T-helper 1 cell treated with Interleukin-12 subunit alpha and Interleukin-12 subunit beta and Interleukin-4 antibody, amounts not matched to agents 30 ng/mL and 1 ng/mL, for 36 hours (primary cell): ENCODE data around the gene TENM4. TPM values are rescaled to one million over a fixed set of nuclear protein-coding genes. Genes with fewer than 3 reads are reported as not detected.

Experiments
- intact Hi-C: fragments of 100-400 bp; cut with micrococcal nuclease; formaldehyde crosslinking; loops from one replicate; pipeline ENCODE4 v1.15.1; 2024
- total RNA-seq: library from RNA; stranded (reverse); gene quantifications from 2 replicates; pipeline ENCODE4 v1.2.3, GENCODE V29; 2022

The TENM4 gene
- total RNA-seq, 1 donor from 2014 or later: not detected

- intact Hi-C loops: no loop called here
These were observed 788.6 kb downstream of the TENM4 start for GRCh38 chr11:78651923-78652842.

- intact Hi-C loops: no loop called here
These were observed 789.6 kb downstream of the TENM4 start for GRCh38 chr11:78651136-78651775.

- intact Hi-C loops: loop anchor here (10.0 kb wide), 2 partner anchors 145 to 1505 kb away; no protein-coding TSS in a partner anchor
These were observed 791.2 kb downstream of the TENM4 start for GRCh38 chr11:78649361-78650215.

GRCh38 chr11:78647986-78648875 lies 792.6 kb downstream of the TENM4 start:
- intact Hi-C loops: loop anchor here (10.0 kb wide), 2 partner anchors 147 to 1507 kb away; no protein-coding TSS in a partner anchor

GRCh38 chr11:78647266-78647915 lies 793.4 kb downstream of the TENM4 start:
- intact Hi-C loops: loop anchor here (10.0 kb wide), 2 partner anchors 147 to 1507 kb away; no protein-coding TSS in a partner anchor

- intact Hi-C loops: loop anchor here (10.0 kb wide), 2 partner anchors 148 to 1508 kb away; no protein-coding TSS in a partner anchor
These were observed 794.2 kb downstream of the TENM4 start for GRCh38 chr11:78646564-78647185.

DNA sequence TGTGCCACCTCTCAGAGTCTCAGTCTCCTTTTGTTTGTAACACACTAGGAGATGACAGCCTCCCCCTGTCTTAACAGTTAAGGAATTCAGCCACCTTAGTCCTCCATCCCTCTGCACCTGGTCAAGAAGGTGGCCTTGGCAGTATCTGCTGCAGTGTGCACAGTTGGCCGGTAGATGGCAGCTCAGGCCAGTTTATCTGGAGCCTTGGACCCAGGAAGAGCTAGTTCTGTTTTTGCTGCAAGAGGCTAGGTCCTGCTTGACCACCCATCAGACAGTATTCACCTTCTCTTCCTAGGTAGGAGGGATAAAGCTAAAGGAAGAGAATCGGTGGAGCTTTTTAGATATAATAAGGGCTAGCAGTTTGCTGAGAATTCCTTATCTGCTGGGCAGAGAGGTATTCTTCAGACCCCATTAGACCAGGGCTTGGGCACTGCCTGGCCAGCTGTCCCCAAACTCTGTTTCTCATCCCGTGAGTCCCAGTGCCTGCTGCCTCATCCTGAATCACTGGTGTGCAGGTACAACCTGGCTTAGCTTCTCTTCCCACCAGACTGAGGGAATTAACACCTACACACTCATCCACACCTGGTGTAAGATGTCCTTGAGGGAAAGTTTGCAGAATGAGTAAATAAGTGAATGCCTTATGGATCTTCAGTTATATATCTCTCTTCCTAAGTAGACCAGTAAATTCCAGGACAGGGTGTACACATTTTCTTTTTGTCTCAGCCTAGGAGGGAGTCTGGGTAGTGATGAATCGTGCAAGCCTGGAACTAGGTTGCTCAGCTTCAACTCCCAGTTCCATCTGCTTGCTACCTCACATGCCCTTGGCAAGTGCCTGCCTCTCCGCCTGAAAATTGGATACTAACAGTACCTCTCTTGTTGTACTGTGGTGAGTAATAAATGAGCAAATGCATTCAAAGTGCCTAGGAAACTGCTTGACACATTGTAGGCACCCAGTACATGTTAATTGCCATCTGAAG lies 795.3 kb downstream of the TENM4 start:
- intact Hi-C loops: loop anchor here (1.0 to 10.0 kb wide), 5 partner anchors 70 to 1509 kb away; no protein-coding TSS in a partner anchor

- intact Hi-C loops: loop anchor here (10.0 kb wide), 2 partner anchors 151 to 1511 kb away; no protein-coding TSS in a partner anchor
These were observed 797.2 kb downstream of the TENM4 start for GRCh38 chr11:78643676-78644056.

DNA sequence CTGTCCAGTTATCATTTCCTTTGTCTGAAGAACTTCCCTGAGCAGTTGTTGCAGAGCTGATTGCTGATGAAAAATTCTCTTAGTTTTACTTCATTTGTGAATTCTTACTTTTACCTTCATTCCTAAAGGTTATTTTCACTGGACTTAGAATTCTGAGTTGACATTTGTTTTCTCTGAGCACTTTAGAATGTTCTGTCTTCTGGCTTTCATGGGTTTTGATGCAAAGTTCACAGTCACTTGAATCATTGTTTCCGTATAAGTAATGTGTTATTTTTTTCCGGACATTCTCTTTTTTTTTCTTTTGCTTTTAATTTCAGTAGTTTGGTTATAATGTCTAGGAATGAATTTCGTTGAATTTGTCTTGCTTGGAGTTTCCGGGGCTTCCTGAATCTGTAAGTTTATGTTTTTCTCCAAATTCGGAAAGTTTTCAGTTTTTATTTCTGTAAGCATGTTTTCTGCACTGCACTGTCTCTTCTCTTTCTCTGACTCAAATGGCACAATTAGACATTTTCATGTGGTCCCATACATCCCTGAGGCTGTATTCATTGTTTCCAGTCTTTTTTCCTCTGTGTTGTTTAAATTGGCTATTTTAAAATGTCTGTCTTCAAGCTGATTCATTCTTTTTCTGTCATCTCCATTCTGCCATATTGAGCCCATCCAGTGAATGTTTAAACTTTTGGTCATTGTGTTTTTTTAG lies 797.7 kb downstream of the TENM4 start:
- intact Hi-C loops: loop anchor here (10.0 kb wide), 2 partner anchors 152 to 1512 kb away; no protein-coding TSS in a partner anchor

GRCh38 chr11:78641541-78641940 lies 799.3 kb downstream of the TENM4 start:
- intact Hi-C loops: loop anchor here (10.0 kb wide), 2 partner anchors 153 to 1513 kb away; no protein-coding TSS in a partner anchor

- intact Hi-C loops: no loop called here
These were observed 802.0 kb downstream of the TENM4 start for GRCh38 chr11:78638704-78639380.

DNA sequence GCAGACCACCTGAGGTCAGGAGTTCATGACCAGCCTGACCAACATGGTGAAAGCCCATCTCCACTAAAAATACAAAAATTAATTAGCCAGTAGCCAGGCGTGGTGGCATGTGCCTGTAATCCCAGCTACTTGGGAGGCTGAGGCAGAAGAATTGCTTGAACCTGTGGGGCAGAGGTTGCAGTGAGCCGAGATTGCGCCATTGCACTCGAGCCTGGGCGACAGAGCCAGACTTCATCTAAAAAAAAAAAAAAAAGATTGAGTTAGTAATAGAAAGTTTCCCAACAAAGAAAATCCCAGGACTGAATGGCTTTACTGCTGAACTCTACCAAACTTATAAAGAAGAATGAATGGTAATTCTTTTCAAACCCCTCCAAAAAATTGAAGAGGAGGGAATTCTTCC lies 803.3 kb downstream of the TENM4 start:
- intact Hi-C loops: loop anchor here (2.0 kb wide), 1 partner anchor 63 kb away; the partner anchor contains the start of gene NARS2

- intact Hi-C loops: loop anchor here (2.0 kb wide), 1 partner anchor 61 kb away; the partner anchor contains the start of gene NARS2
These were observed 804.9 kb downstream of the TENM4 start for GRCh38 chr11:78635814-78636506.

- intact Hi-C loops: no loop called here
These were observed 807.1 kb downstream of the TENM4 start for GRCh38 chr11:78633516-78634310.
